ENCODE measurements around the gene LPCAT4.

DNA sequence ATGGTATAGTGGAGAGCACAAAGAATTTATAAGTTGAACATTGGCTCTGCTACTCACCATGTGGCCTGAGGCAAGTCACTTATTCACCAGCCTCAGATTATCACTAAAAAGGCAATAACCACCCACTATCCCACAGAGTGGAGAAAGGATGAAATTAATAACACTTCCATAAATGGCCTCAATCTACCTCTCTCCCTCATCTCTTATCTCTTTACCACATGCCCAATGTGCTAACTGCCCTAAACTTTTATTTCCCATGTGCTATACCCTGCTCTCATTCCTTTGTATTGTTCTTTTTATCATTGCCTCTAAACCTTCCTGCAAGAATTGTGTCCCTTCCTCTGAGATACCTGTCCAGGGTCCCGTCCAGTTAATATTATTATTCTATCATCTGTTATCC lies 55.4 kb downstream of the LPCAT4 start:
- no peak for TF ChIP-seq POLR2A (IDR thresholded peaks at IDR 0.05)
- TF ChIP-seq, protein P1, sequence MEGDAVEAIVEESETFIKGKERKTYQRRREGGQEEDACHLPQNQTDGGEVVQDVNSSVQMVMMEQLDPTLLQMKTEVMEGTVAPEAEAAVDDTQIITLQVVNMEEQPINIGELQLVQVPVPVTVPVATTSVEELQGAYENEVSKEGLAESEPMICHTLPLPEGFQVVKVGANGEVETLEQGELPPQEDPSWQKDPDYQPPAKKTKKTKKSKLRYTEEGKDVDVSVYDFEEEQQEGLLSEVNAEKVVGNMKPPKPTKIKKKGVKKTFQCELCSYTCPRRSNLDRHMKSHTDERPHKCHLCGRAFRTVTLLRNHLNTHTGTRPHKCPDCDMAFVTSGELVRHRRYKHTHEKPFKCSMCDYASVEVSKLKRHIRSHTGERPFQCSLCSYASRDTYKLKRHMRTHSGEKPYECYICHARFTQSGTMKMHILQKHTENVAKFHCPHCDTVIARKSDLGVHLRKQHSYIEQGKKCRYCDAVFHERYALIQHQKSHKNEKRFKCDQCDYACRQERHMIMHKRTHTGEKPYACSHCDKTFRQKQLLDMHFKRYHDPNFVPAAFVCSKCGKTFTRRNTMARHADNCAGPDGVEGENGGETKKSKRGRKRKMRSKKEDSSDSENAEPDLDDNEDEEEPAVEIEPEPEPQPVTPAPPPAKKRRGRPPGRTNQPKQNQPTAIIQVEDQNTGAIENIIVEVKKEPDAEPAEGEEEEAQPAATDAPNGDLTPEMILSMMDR (IDR thresholded peaks at IDR 0.05), result no peak

Measured in vagina (tissue), 2 donors.